HL-60 (cell line): Measurements from ENCODE around the gene LMAN2.
"Not testable (repeated sequence)": the region's sequence is repeated elsewhere in the genome, so short reads cannot be mapped to it uniquely, and the experiment has no call there.

Experiments
- DNase-seq, 2 experiments: peaks; one replicate each; pipeline ENCODE4 v3.0.0-alpha.2; 2010 to 2020; ENCODE audit warnings: low read depth in 1 of 2, low spot score in 1 of 2
- H3K27ac ChIP-seq: fragments of 250-450 bp; sonication (Bioruptor Pico); replicated peaks from 2 replicates; pipeline ENCODE4 v1.5.1; 2020; ENCODE audit warnings: mild to moderate bottlenecking, moderate library complexity
- H3K27me3 ChIP-seq: fragments of 250-450 bp; sonication (Bioruptor Pico); 2 replicates; pipeline ENCODE4 v1.5.1; 2021; ENCODE audit warnings: mild to moderate bottlenecking, moderate library complexity; ENCODE audit not compliant: insufficient read depth, poor library complexity, severe bottlenecking
- H3K4me3 ChIP-seq: replicated peaks from 2 replicates; pipeline ENCODE4 v1.5.1; 2011; ENCODE audit warnings: mild to moderate bottlenecking, control low read depth, low read length; ENCODE audit not compliant: insufficient read depth
- CTCF ChIP-seq: IDR thresholded peaks from one replicate; pipeline ENCODE4 v1.5.1; 2011; ENCODE audit warnings: low read length, control low read depth, inconsistent platforms; ENCODE audit not compliant: insufficient read depth
- GABPA ChIP-seq: IDR thresholded peaks from 2 replicates; pipeline ENCODE4 v1.6.1; 2012; ENCODE audit warnings: low read depth
- POLR2AphosphoS5 ChIP-seq: IDR thresholded peaks from 2 replicates; pipeline ENCODE4 v1.6.1; 2012; ENCODE audit warnings: low read depth
- REST ChIP-seq: IDR thresholded peaks from 2 replicates; pipeline ENCODE4 v1.6.1; 2012; ENCODE audit warnings: low read depth; ENCODE audit not compliant: insufficient replicate concordance
- SPI1 ChIP-seq: IDR thresholded peaks from 2 replicates; pipeline ENCODE4 v1.6.1; 2012; ENCODE audit warnings: low read depth, mild to moderate bottlenecking, borderline replicate concordance

Gene LMAN2

GRCh38 chr5:177377851-177378776, 26.6 kb upstream of the LMAN2 start:
- Histone ChIP-seq H3K27me3 (no peaks in the 10 kb centered on the region), H3K4me3 (no peak overlapping the region), H3K27ac (no peak overlapping the region)
- TF ChIP-seq GABPA (no peak), CTCF (no peak), SPI1 (no peak), REST (no peak), POLR2AphosphoS5 (no peak)
- DNase-seq: no peak

- H3K4me3 ChIP-seq: no peak overlapping the region
- H3K27ac ChIP-seq: no peak overlapping the region
- TF ChIP-seq GABPA (no peak), REST (no peak)
- no peaks in the 10 kb centered on the region for H3K27me3 ChIP-seq
- DNase-seq: no peak
Measured at GRCh38 chr5:177376107-177376506, 24.6 kb upstream of the LMAN2 start.

- not testable (repeated sequence) for DNase-seq, H3K4me3 ChIP-seq, H3K27me3 ChIP-seq, H3K27ac ChIP-seq
Measured at GRCh38 chr5:177375516-177375915, 24.0 kb upstream of the LMAN2 start.

- Histone ChIP-seq H3K27me3 (no peaks in the 10 kb centered on the region), H3K4me3 (no peak overlapping the region), H3K27ac (no peak overlapping the region)
- no peak for TF ChIP-seq REST
- DNase-seq: no peak
Measured at GRCh38 chr5:177374211-177374610, 22.7 kb upstream of the LMAN2 start.
